HUDEP-2 (cell line): ENCODE data around the gene LAPTM5.

Experiments
- DNase-seq, 76 experiments: peaks; one replicate each; lab custom pipeline; 2025; ENCODE audit not compliant: unreplicated experiment in 76 of 76; lab: John Stamatoyannopoulos, UW

The LAPTM5 gene

GRCh38 chr1:30746212-30747032, 11.2 kb downstream of the LAPTM5 start:
- DNase-seq, result no peak

- DNase-seq, result no peak
Measured at GRCh38 chr1:30745834-30746208, 11.8 kb downstream of the LAPTM5 start.

- DNase-seq, result no peak
Measured at GRCh38 chr1:30745156-30745833, 12.3 kb downstream of the LAPTM5 start.

GRCh38 chr1:30744060-30744756, 13.4 kb downstream of the LAPTM5 start:
- DNase-seq, result peak in 1 of 76 experiments; percentile 15

- no peak for DNase-seq
Measured at GRCh38 chr1:30743584-30744059, 14.0 kb downstream of the LAPTM5 start.

GRCh38 chr1:30742963-30743559, 14.5 kb downstream of the LAPTM5 start:
- DNase-seq, result no peak

GRCh38 chr1:30742300-30742962, 15.1 kb downstream of the LAPTM5 start:
- no peak for DNase-seq

- no peak for DNase-seq
Measured at GRCh38 chr1:30741239-30741894, 16.2 kb downstream of the LAPTM5 start.

- DNase-seq, result no peak
Measured at GRCh38 chr1:30740251-30741238, 17.0 kb downstream of the LAPTM5 start.

- DNase-seq, result no peak
Measured at GRCh38 chr1:30739601-30740000, 18.0 kb downstream of the LAPTM5 start.

- DNase-seq, result no peak
Measured at GRCh38 chr1:30738715-30739559, 18.6 kb downstream of the LAPTM5 start.

- no peak for DNase-seq
Measured at GRCh38 chr1:30738040-30738714, 19.4 kb downstream of the LAPTM5 start.

GRCh38 chr1:30737357-30738039, 20.1 kb downstream of the LAPTM5 start:
- no peak for DNase-seq

GRCh38 chr1:30735668-30736498, 21.7 kb downstream of the LAPTM5 start:
- DNase-seq, result no peak

- no peak for DNase-seq
Measured at GRCh38 chr1:30735124-30735523, 22.4 kb downstream of the LAPTM5 start.

- DNase-seq, result no peak
Measured at GRCh38 chr1:30734580-30734979, 23.0 kb downstream of the LAPTM5 start.
